ENCODE results near the gene C2CD2.

The C2CD2 gene

DNA sequence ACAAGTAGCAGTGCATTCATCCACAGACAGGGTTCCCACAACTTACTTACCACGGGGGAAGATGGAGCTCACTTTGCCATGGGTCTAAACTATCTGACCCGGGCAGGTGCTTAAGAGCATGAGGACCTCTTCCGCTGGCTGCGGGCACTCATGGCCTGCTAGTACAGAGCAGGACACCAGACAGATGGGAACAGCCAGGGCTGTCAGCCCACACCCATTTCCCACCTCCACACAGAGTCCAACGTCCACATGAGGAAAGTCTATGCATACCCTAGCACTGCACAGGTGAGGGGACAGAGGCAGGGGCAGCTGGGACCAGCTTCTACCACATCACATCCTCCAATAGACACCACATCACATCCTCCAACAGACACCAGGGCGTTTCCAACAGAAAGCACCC is 38.9 kb downstream of the C2CD2 start:
- DNase-seq (ENCODE audit: low read depth in 1 of 2, low spot score in 1 of 2), result no peak

DNA sequence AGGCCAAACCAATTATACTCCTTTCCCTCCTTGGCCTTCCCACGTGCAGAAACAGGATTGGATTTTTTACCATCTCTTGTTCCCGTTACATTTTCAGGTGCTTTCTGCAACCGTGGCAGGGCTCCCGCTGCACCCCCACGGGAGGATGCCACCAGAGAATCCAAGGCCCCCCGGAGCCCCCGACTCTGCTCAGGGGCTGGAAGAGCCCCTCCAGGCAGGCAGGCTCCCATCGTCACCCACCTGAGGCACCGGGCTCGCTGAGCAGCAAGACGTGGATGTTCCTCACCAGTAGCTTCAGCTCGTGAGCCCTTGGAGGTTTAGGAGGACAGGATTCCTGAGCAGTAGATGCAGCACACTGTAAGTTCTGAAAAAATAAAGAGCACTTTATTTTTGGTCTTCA is 39.5 kb downstream of the C2CD2 start:
- no peak for DNase-seq (ENCODE audit: low read depth in 1 of 2, low spot score in 1 of 2)

DNA sequence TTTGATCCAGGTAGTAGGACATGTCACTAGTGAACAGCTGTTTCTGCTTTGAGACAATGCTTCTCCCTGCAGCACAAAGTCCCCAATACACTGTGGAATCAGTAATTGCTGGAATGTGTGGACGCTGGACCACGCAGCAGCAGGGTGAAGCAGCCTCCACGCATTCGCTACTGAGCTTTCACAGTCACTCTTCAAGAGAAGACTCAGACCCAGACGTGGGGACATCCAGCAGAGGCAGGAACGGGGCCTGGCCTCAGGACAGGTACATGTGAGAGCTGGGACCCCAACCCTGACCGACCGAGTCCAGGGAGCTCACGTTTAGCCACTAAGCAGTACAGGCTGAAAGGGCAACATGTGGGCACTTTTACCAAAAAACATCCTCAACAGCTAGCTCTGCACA is 40.6 kb downstream of the C2CD2 start:
- no peak for DNase-seq (ENCODE audit: low read depth in 1 of 2, low spot score in 1 of 2)

DNA sequence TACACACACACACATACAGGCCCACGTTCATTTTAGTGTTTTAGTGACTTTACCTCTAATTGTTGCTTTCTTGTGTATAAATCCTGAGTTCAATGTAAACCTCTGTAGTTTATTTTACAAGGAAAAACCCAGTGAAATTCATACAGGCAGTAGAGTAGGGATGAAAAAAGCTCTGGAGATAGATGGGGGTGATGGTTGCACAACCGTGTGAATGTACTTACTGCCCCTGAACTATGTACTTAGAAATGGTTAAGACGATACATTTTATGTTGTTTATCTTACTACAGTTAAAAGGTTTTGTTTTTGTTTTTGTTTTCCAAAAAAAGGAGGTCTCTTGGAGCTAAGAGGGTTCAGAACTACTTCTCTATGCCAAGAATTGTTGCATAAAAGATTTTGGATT is 45.0 kb downstream of the C2CD2 start:
- DNase-seq (ENCODE audit: low read depth in 1 of 2, low spot score in 1 of 2), result no peak

DNA sequence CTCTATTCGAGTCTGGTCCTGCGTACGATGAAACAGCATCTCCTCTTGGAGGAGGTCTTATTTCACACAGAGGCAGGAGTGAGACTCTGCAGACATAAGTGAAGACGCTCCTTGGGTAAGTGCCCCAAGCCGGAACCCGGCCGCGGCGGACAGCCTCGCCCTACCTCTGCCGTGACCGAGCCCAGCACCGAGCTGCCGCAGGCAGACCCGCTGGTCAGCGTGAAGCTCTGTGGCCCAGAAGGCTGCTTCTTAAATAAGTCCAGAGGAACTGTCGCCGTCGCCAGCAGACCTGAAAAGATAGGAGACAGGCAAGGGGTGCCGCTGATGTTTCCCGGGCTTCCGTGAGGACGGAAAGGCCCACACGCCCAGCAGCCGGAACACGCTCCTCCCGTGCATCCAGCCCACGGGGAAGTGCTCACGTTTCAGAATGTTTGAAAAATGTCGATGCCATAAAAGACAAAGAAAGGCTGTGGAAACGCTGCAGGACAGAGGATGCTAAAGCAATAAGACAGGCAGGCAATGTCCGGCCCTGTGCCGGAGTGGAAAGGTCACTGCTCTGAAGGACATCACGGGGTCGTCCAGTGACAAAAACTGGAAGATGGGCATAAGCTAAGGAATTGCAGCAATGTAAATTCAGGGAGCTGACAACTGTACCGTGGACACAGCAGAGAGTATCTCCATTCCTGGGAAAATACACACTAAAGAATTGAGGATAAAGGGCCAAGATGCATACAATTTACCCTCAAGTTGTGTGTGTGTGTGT is 46.1 kb downstream of the C2CD2 start:
- DNase-seq (ENCODE audit: low read depth in 1 of 2, low spot score in 1 of 2), result no peak

DNA sequence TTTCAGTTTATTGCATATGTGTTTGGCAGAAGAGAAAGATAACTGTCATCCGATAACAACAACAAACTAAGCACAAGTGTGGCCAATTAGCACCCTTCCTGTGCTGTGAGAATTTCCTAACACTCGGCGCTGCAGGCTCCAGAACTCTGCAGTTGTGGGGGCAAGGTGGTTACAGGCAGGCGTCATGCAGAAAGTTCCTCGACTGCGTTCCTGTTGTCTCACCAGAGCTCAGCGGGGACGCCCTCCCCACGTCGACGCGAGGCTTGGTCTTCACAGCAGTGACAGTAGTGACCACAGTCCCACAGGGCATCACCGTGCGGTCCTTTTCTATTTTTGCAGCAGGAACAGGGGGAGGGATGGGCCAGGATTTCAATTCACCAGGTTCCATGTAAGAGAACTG is 47.0 kb downstream of the C2CD2 start:
- no peak for DNase-seq (ENCODE audit: low read depth in 1 of 2, low spot score in 1 of 2)

DNA sequence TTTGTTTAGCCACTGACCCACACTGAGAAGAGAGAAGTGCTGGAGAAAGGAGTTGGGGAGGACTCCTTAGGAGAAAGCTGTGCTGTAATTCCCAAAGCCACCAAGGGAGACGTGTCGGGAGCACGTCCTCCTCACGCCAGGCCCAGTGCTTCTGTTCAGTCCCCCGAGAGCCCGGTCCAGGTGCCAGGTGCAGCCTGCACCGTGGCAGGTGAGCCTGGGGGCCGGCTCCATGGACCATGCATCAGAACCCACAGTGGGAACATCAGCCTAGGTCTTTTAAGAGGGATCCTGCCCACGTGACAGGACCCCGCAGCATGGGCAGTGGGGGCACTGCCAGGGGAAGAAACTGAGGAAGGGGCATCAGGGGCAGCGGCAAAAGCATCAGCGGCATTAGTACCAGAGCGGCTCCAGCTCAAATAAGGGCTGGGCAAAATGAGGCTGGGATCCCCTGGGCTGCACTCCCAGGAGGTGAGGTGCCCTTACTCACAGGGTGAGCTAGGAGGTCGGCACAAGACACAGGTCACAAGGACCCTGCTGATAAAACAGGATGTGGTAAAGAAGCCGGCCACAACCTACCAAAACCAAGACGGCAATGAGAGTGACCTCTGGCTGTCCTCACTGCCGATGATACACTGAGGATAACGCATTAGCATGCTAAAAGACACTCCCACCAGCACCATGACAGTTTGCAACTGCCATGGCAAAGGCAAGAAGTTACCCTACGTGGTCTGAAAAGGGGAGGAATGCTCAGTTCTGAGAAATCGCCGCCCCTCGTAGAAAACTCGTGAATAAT is 50.1 kb downstream of the C2CD2 start:
- no peak for DNase-seq (ENCODE audit: low read depth in 1 of 2, low spot score in 1 of 2)

DNA sequence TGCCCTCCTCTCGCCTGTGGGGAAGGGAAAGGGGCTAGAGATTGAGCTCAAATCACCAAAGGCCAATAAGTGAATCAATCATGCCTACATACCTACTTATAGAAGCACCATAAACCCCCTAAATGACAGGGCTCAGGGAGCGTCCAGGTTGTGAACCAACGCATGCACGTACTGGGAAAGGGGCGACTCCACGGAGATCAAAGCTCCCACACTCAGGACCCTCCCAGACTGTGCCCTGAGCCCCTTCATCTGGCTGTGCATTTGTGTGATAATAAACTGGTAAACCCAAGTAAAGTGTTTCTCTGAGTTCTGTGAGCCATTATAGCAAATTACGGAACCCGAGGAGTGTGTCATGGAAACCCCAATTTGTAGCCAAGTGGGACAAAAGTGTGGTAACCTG is 50.9 kb downstream of the C2CD2 start:
- DNase-seq (ENCODE audit: low read depth in 1 of 2, low spot score in 1 of 2), result no peak

DNA sequence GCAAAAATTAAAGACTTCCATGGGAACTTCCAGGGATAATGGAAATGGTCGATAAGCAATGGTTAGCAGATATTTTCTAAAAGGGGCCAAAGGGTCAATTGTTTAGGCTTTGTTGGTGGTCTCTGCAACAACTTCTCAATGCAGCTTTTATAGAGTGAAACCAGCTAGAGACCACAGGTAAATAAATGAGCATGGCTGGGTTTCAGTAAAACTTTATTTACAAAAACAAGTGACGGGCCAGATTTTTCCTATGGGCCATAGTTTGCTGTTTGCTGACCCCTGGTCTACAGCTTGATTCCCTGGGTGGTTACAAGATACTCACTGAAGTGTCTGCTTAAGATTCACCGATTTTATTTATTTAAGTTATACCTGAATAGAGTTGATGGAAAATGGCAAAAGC is 52.0 kb downstream of the C2CD2 start:
- DNase-seq (ENCODE audit: low read depth in 1 of 2, low spot score in 1 of 2), result no peak

DNA sequence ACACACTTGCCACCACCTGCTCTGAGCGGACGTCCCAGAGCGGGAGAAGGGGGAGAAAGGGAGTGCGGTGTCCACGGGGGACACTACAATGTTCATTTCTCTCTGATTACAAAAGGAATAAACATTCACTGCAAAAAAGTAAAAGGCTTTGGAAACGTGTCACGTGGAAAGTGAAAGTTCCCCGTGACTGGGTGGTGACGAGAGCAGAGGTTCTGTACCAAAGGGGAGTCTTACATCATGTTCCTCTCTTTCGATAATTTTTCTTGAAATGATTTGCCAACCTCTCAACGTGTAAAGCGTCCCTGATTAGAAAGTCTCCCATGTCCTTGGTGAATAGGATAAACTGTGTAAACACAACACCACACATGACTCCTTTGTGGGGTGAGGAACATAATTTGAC is 52.7 kb downstream of the C2CD2 start:
- no peak for DNase-seq (ENCODE audit: low read depth in 1 of 2, low spot score in 1 of 2)

DNA sequence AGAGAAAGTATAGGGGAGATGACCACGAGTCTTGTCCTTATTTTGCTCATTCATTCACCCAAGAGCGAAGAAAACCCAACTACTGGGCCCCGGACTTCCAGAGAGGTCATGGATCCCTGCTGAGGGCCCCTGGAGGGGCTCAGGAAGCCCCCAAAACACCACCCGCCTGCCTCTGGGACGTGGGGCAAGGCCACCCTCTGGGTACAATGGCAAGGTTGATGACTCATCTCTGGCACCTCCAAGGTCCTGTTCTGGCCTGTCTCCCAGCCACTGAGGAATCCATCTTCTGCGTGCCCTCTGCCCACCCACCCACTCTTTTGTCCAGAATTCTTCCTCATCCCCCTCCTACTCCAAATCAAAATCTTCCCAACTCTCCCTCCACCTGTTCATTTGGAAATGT is 53.4 kb downstream of the C2CD2 start:
- DNase-seq (ENCODE audit: low read depth in 1 of 2, low spot score in 1 of 2), result no peak

DNA sequence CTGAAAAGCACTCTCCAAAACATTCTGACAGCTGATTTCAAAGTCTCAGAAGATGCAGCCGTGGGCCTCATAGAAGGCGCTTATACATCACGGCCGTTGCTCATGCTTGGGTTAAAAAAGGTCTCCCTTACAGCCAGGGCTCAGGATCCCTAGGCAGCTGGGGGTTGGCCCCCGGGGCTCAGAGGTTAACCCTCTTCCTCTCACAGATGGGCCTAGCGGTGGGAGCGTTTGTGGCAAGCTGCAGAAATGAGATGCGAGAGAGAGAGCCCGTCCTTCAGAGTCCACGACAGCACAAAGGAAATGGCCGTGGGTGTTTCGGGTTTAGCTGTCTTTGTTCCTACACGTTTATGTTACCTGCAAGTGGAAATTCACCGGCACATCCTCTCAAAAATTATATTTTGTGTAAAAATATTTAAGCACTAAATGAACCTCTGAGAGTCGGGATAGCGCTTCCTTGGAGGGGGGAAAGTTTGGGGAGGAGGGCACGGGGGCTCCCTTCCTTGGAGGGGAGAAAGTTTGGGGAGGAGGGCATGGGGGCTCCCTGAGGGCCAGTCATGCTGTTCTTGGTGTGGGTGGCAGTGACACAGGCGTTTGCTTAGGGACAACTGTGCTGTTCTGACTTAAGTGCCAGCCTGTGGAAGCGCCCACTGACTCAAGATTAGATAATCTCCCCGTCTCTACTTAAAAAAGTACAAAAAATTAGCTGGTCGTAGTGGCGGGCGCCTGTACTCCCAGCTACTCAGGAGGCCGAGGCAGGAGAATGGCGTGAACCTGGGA is 54.2 kb downstream of the C2CD2 start:
- DNase-seq (ENCODE audit: low read depth in 1 of 2, low spot score in 1 of 2), result peak in 1 of 2 donors; percentile 30

DNA sequence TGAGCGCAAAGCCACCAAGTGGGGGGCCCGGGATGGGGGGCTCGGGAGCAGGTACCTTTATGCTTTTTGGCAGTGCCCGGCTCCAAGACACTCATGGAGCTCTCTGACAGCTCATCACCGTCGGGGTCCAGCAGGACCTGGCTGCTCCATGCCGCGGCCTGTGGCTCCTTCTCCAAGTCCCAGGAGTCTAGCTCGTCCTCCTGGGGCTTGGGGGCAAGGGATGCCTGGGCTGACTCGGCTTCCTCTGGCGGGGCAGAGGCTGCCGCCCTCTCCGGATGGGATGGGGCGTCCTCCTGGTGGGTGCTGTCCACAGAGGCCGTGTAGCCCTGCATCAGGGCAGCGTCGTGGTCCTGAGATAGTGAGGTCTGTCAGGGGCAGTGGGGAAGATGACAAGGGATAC is 54.8 kb downstream of the C2CD2 start:
- DNase-seq (ENCODE audit: low read depth in 1 of 2, low spot score in 1 of 2), result no peak

DNA sequence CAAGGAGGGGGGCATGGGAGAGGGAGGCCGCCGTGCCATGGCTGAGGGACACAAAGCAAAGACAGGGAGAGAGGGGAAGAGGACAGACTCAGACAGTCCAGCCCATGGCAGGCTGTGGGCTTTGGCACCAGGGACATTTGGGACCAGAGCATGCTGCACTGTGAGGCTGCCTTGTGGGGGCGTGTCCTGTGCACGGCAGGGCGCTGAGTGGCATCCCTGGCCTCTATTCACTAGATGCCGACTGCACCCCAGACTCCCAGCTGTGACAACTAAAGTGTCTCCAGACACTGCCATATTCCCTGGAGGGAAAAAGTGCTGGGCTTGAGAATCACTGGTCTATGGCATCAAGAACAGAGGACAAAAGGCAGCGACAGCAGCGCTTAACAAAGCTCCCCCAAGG is 56.1 kb downstream of the C2CD2 start:
- no peak for DNase-seq (ENCODE audit: low read depth in 1 of 2, low spot score in 1 of 2)

DNA sequence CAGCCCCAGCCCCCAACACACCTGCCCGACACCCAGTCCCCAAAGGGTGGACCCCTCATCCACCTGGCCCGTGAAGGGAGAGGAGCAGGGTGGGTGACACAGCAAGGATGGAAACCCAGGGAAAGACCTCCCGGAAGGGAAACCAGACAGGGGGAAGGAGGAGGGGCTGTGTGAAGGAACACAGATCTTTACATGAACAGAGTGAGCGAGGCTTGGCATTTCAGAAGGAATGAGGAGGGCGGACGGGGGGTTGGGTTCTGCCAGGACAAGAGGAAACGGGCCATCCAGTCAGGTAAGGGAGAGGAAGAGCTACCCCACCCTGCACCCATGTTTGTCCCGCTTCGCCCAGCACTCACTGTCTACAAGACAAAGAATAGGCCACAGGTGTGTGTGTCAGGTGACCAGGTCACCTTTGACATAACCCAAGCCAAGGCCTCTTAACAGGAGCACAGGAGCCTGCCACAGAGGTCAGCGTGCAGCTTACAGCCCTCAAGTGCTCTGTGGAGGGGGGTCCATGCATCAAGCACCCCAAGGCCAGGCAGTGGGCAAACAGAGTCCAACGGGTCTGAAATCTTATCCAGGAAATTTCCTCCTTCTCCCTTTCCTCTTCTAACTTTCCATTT is 56.7 kb downstream of the C2CD2 start:
- DNase-seq (ENCODE audit: low read depth in 1 of 2, low spot score in 1 of 2), result no peak

DNA sequence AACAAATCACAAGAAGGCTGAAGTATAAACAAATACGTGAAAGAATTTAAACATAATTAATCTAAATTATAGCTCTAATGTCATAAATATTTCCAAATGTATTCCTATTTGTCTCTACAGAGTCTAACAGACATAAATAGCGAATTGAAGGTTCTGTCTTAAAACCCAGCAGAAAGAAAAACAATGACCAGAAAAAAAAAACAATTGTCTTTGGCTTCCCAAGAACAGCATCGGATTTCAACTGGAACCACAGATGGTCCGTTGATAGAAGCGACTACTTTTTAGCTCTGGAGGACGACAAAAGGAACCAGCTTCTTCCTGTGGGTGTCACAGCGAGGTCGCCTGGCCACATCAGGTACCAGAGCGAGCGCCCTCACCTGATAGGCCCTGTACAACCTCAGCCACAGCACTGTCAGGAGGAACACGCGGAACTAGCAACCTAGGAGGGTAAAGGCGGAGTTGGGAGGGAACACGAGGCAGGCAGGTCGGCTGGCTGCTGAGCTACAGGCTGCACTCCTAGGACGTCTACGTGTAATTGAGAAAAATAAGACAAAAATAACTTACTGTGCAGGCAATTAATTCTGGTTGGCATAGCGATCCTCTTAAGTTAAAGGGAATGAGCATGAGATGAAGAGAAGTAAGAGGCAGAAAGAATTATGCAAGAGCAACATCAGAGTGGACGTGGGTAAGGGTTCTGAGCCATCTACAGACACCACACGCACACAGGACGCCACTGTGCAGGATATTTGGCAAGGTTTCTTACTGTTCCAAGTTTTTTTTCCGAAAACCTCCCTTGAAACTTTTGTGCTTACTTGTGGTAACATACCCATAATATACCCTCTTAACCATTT is 58.0 kb downstream of the C2CD2 start:
- peak in 1 of 2 donors; percentile 45 for DNase-seq (ENCODE audit: low read depth in 1 of 2, low spot score in 1 of 2)

DNA sequence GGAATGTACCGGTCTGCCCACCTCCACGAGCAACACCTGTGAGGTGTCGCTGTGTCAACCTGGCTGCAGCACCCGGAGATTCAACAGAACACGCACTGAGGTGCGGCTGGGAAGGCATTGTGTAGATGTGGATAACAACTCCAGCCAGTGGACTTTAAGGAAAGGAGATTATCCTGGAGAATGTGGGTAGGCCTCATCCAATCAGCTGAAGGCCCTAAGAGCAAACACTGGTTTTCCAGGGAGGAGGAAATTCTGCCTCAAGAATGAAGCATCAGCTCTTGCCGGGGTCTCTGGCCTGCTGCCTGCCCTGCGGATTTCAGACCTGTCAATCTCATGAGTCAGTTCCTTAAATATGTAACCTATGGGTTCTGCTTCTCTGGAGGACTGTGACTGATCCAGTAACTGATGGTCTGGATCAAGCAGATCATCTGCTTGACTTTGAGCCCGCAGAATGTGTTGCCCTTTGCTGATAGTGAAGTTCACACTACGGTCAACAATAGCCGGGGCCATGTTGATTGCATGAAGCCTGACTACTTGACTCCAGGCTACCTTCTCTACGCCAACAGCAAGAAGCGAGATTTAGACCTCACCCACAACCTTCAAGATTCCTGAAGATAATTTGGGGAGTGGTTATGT is 58.8 kb downstream of the C2CD2 start:
- no peak for DNase-seq (ENCODE audit: low read depth in 1 of 2, low spot score in 1 of 2)

DNA sequence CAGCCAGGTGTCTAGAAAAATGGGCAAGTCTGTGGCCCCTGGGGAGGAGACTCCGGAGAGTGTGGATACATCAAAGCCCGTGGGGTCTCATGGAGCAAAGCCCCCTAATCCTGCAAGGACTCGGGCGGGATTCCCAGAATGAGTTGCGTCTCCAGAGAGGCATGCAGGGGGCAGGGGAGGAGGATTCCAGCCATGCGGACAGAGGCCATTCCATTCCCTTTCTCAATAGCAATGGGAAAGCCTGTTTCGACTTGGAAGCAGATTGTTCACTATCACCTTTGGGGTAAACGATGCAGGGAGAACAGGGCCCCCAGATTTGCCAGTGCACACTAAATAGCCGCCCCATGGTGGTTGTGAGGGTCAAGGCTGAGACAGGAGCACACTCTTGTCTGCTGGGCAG is 59.3 kb downstream of the C2CD2 start:
- DNase-seq (ENCODE audit: low read depth in 1 of 2, low spot score in 1 of 2), result no peak

DNA sequence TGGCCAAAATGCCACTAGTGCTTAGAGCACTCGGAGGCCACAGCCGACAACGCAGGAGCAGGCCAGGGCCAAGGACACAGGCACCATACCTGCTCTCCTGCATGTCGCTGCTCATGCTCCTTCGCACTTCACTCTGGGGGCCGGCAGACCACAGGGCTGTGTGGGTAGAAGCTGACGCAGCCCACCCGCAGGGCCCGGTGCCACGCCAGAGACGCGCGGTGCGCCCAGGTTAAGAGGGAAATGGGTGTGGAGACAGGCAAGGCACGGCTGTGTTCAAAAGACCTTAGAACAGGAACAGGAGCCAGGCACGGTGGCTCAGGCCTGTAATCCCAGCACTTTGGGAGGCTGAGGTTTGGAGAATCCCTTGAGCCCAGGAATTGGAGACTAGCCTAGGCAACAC is 61.1 kb downstream of the C2CD2 start:
- DNase-seq (ENCODE audit: low read depth in 1 of 2, low spot score in 1 of 2), result no peak

DNA sequence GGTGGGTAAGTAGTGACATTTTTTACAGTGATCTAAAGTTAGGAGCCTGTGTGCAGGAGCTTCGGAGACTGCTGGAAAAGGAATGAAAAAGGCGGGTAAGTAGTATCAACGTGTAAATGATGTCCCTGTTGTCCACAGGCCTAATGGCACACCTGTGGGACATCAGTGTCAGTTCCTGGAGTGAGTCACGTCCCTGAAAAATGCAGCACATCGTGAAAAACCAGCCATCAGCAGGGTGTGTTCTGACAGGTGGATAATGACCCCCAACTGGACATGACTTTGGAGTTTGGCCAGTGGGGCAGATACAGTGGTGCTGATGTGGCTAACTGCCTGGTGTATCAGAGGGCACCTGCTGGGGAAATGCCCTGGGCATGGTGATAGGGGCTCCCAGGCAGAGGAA is 62.7 kb downstream of the C2CD2 start:
- no peak for DNase-seq (ENCODE audit: low read depth in 1 of 2, low spot score in 1 of 2)
